Fibroblast of the conjunctiva (primary cell): ENCODE measurements around the gene ASPHD2.

ENCODE experiments used
- DNase-seq: peaks from one replicate; pipeline ENCODE4 v3.0.0-alpha.2; 2010; ENCODE audit warnings: low read depth

The ASPHD2 gene

DNA sequence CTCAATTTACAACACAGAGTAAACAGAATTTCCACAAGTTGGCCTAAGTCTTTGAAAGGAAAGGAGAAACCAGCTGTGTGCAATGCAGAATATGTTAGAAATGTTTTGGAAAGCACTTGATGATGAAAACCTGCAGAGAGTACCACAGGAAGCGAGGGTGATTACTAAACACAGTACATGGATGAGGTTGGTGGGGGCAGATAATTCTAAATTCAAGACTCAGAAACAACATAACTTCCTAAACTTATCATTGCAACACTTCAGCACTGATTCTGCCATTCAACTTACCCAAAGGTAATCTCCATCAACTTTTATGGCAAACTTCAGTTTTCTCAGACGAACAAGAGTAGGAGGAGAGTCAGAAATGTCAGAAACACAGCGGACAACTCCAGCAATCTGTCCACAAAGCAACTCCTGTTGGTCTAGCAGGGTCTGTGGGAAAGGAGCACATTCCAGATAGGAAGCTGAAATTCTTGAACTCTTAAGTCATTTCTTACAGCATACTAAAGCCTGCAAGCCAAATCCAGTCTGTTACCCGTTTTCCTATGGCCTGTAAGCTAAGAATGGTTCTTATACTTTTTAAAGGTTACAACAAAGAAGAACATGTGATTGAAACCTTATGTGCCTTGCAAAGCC lies 47.8 kb downstream of the ASPHD2 start:
- no peak for DNase-seq

DNA sequence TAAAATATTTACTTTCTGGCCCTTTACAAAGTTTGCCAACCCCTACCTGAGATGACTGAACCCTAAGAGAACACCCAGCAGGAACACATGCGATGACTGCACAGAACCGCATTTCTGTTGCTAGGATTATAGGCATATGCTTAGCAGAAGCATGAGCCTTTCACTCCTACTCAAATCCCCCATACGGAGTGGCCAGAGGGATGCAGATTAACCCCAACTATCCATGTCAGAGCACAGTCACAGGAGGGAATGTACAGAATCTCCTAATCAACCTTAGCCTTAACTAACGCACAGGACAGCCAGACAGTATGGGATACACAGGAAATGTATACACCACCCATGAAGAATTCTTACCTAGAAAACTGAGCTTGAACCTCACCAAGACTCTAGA lies 48.3 kb downstream of the ASPHD2 start:
- no peak for DNase-seq

DNA sequence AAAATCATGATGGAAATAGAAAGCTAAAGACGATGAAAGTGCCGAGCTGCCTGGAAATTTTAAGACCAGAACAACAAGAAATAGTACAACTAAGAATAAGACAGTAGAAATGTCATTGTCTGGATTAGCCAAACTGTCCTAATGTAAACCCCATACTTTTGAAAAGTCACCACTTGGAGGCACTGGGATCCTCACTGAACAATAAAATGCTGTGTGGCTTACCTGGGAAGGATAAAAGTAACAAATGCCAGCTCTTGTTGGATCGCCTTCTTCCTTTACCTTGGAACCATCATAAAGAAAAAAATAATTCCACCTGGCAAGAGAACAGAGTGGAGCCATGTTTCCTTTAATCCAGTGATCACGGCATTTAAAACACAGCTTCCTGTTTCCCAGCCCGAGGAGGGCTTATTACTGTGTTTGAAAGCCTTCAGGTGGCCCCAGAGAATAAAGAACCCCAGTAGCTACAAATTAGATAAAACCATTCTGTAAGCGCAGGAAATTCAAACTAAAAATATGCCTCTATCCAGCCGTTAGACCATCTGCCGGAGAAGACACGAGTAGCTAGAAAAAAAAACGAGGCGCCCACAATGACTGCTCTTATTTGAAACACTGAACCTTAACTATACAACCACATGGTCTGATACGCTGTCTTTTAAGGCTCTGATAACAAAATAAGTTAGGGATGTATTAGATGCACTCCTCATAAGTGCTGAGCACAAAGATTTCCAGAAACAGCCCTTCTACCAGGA lies 50.2 kb downstream of the ASPHD2 start:
- no peak for DNase-seq

DNA sequence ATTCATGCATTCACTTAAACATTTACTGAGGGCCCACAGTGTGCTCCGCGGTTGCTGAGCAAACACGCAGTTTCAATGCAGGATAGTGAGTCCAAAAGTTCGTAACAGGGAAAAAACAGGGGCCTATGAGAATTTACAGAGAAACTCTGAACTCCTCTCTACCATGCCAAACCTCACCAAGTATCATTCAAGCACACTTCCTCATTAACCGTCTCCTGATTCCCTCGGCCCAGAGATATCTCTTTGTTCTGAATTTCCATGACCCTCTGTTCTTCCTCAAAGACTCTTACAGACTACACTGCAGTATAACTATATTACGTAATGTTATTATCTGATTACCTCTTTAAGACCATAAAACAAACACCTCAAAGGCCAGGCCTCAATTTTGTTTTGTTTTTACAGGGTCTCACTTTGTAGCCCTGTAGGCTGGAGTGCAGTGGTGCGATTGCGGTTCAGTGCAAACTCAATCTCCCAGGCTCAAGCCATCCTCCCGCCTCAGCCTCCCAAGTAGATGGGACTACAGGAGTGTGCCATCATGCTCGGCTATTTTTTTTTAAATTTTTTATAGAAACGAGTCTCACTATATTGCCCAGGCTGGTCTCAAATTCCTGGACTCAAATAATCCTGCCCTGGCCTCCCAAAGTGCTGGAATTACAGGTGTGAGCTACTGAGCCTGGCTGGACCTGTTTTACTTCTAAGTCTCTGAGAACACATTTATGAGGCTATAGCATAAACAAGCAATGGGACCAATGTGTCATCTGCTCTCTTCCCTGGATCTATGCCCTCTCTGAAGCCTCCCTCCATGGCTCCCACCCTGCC lies 50.9 kb downstream of the ASPHD2 start:
- no peak for DNase-seq

DNA sequence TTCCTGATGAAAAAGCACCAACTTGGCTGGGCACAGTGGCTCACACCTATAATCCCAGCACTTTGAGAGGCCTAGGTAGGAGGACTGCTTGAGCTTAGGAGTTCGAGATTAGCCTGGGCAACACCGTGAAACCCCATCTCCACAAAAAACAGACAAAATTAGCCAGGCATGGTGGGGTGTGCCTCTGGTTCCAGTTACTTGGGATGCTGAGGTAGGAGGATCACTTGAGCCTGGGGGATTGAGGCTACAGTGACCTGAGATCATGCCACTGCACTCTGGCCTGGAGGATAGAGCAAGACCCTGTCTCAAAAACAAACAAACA lies 51.5 kb downstream of the ASPHD2 start:
- DNase-seq, result no peak

DNA sequence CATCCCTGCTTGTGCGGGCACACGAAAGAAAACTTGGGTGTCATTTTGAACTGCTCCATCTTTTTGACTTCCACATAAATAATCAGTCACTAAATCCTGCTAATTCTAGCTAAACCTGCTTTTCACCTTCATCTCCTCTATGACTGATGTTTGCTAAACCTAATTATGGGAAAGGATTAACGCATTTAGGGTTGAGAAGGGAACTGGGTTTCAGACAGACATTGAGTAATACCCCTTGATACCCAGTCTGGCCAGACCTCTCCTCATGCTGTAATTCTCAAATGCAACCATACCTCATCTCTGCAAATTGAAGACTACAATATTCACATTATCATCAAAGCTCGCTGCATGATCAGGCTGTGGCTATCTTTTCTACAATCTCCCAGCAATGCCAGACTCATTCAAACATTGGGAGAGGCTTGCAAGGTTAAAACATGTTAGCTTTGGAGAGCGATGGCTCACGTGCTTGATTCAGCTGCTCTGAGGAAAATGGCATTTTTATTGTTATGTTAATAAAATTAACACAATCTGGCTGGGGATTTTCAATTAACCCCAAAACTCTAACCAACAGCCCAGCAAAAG lies 52.1 kb downstream of the ASPHD2 start:
- DNase-seq, result no peak

DNA sequence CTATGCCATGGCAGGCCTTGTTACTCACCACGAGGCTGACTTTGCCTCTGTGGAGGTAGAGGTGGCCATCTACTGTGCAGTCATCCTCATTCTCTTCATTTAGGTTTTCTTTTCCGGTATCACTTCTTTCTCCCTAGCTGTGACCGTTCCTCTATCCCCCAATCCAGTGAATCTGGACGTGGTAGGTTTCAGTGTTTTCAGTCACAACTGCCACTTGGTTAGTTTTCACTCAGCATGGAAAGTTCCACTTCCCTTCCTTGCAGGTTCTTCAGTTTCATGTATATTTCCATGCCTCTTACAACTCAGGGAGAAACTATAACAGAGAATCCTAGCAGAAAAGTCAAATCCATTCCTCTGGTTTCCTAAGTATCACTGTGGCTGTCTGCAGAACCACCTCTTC lies 52.6 kb downstream of the ASPHD2 start:
- no peak for DNase-seq

DNA sequence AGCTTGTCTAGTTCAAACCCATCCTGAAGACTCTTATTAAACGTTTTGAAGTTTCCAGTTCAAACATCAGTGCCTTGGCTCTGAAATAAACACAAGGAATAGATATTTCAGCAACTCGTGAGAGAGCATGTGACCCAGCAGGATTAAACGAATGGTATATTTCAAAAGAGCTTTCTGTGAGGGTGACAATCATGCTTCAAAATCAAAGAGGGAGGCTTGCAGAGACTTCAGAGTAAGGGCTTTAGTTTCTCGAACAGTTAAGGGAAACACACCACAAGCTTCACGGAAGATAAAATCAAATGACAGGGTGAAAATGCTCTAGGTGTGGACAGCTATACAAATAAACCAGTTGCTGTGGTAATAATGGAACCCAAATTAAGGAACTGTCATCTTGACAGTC lies 53.1 kb downstream of the ASPHD2 start:
- DNase-seq, result no peak

DNA sequence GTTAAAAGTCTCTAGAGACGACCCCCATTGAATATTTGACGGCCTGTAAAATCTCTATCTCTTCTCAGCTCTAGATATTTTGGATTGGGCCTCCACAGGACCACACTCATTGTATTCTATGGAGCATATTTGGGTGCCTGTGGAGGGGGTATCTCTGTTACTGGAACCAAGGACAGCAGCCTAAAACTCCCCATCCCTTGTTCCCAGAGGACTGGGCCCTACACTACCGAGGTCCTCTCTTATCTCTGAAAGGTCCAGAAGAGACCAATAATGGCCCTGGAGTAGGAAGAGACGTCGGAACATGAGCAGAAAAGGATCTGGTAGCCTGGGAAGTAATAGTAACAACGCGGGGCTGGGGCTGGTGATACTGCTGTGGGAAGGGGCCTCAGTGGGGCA lies 54.0 kb downstream of the ASPHD2 start:
- DNase-seq, result no peak

DNA sequence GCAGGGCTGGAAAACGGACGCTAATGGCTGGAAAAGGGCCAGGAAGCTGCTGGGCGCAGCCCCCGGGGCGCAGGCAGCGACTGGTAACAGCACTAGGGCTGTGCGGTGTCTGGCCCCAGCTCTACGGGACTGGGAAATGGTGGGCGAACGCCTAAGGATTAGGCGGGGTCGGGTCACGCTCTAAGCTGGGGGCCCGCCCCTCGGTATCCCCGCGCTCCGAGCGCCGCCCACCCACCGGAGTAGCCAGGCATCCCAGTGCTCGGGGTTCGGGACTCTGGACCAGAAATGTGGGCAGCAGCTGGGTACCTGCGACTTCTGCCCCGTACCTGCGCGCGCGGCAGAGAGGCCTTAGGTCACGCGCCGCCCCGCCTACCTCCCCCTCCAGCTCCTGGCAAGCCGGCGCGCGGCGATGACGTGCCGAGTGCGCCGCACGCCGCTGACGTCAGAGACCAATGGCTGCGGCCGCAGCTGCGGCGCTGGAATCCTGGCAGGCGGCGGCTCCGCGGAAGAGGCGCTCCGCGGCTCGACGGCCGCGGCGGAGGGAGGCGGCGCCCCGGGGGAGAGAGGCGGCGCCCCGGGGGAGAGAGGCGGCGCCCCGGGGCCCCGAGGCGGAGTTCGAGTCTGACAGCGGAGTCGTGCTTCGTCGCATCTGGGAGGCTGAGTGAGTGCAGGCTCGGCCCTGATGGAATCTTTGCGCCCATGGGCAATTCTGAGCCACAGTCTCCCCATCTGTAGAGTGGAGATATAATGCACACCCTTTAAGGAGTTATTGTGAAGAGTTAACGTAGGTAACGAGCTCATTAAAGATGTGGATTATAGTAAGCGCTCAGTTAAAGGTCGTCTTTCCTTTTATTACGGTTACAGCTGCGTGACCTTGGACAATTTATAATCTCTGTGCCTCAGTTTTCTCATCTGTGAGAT lies 54.6 kb downstream of the ASPHD2 start, which contains the start of the genes HPS4 and SRRD:
Gene HPS4, minus strand, starts transcription at position 345 of the 921 bp plus-strand sequence. CDS start 2,021 bp downstream, outside the sequence.
Gene SRRD, plus strand, starts transcription at position 439 of the 921 bp plus-strand sequence. Its CDS starts 14 bp downstream, at position 453.
- DNase-seq, result peak; percentile 71

DNA sequence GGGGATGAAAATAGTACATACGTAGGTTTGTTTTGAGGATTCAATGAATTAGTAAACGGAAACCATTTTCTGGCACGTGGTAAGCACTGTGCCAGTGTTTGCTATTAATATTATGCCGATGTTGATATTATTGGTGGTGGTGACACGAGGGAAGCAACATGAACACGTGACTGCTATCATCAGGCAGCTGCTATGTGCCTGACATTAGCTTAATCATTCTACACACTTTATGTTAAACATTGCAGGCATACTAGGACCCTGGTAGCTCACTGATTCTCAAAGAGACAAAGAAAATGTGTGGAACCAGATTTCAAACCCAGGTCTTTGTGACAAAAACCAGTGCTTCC lies 55.3 kb downstream of the ASPHD2 start:
- no peak for DNase-seq

DNA sequence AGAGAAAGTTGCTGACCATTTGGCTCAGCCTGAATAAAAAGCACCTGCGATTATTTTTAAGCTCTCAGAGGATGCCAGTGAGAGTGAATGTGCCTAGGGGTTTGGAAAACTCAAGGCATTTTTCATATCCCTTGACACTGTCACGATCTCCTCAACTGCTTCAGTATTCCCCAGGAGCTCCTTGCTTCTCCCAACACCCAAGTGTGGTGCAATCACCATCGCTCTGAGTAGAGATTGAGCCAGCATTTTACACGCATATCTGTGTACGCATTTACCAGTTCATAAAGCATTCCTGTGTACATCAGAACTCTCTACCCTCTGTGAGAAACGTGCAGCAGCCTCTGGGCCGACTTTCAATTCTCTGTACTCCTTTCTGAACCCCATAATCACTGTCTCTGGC lies 56.0 kb downstream of the ASPHD2 start:
- no peak for DNase-seq

DNA sequence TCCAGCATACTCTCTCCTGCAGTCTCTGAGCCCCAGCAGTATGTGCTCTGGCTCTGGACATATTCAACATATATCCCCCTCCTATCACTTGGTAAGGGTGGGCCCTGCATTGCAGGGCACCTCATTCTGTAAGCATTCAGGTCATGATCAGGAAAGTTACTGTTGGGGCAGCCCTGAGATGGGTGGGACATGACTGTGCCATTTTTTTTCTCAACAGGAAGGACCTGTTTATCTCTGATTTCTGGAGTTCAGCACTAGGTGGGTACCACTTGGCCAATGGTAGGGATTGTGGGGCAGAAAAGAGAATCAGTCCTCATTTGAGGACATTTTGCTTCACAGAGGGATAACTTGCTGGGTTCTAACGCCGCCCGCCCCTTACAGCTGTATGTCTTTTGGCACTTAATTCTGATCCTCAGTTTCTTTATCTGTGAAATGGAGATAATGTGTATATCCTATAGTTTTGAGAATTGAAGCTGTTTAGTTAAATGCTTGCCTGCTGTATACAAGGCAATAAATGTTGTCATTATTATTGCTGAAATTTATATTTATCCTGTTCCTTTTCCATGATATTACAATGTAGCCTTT lies 56.8 kb downstream of the ASPHD2 start:
- no peak for DNase-seq

DNA sequence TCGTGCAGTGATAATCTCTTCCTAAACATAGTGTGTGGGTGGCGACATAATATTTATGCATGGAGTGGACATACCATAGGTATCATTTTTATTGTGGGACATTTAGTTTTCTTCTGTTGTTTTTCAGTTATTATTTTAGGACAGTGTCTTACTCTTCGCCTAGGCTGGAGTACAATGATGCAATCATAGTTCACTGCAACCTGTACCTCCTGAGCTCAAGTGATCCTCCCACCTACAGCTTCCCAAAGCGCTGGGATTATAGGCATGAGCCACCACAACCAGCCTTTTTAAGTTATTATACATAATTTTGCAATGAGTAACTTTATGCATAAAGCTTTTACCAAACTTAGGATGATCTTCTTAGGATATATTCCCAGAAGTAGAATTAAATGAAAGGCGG lies 57.3 kb downstream of the ASPHD2 start:
- DNase-seq, result no peak

DNA sequence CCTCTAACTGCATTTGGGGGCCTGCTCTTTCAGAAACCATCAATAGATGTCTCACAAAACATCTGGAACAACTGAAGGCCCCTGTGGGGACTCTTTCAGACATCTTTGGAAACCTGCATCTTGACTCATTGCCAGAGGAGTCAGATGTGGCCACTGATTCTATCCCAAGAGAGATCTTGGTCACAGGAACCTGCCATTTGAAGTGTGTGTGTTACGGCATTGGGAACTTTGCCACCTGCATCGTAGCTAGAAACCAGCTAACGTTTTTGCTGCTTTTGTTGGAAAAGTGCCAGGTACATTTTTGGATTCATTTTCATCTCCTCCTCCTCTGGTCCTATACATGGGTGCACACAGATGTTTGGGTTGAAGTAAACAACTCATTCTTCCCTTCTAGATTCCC lies 58.9 kb downstream of the ASPHD2 start:
- no peak for DNase-seq

DNA sequence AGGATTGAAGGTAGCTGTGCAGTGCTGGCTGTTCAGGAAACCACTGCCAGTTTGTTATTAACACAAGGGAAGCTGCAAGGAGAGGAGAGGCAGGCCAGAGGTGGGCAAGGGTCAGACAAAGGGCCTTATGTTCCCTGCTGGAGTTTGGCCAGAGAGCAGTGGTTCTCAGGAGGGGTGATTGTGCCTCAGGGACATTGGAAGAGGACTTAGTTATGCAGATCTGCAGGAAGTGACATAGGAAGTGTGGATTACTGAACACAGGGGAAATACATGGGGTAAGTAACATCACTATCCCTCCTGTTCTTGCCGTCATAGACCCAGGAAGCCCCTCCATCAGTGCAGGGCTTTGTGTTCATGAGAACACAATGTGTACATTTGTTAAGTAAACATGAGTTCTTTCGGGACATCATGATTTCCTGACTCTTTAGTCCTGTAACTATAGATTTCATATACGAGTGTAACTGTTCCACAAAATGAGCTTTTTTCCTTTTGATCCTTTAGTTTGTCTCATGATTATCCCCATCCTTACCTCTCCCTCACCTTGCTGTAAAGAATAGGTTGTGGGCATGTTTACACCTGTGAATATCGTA lies 60.5 kb downstream of the ASPHD2 start:
- DNase-seq, result no peak

DNA sequence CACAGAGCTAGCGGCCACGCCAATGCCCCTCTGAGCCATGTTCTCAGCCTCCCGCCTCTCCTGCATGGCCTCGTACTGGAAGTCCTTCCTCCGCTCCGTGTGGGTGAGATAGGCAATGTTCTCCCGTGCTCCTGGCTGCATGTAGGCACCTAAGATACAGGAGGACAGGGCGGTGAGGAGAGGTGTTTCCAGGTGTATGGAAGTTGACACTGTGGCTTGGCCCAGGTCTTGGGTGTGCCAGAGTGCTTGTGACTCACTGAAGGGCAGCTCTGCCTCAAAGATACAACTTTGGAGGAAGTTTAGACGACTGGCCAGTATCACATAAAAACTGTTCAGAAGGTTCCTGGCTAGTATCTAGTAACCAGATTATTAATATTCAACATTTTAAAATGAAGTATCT lies 63.2 kb downstream of the ASPHD2 start:
- no peak for DNase-seq

DNA sequence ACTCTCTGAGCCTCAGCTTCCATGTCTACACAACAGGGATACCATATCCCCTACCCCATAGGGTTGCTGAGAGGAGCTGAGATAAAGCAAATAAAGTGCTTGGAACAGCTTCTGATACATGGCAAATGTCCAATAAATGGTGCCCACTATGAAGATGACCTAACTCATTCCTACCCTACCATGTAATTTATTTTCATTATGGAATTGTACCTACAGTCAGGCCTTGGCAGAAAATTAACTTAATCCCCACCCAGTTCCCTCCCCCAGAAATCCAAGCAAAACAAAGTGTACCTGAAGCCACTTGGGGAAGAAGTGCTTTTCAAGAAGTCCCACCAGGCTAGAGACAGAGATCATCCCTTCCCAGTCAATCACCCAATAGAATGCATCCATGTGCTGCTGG lies 65.4 kb downstream of the ASPHD2 start:
- no peak for DNase-seq
